ENCODE measurements around the gene TBXAS1. TPM values are rescaled to one million over a fixed set of nuclear protein-coding genes. Genes with fewer than 3 reads are reported as not detected.
A peak's percentile ranks its signal among the peaks of the same experiment; 100 is the strongest.

The TBXAS1 gene
- total and polyA plus RNA-seq, 11 donors, result 2.0 to 32.0 (median 4.7) TPM

- peaks cover 0 to 33% (median 3%) of the 10 kb centered on the region in 9 donors for H3K36me3 ChIP-seq
- ATAC-seq, result no peak
- H3K4me1 ChIP-seq, result no peaks in the 10 kb centered on the region
- H3K27me3 ChIP-seq, result no peaks in the 10 kb centered on the region
- 87 to 95% (median 89%) methylated on average over 13 to 15 of the region's 15 CpGs for WGBS, 4 donors
- no peak for TF ChIP-seq POLR2A (IDR thresholded peaks at IDR 0.05)
- no peak for TF ChIP-seq CTCF (IDR thresholded peaks at IDR 0.05)
- no peak for DNase-seq
- no peaks in the 10 kb centered on the region for H3K9me3 ChIP-seq
- intact Hi-C loops (cut with DNase I), result no loop called here
- H3K27ac ChIP-seq, result no peak overlapping the region
- H3K4me3 ChIP-seq, result no peak overlapping the region
Measured at GRCh38 chr7:140017543-140017942, 188.5 kb downstream of the TBXAS1 start.

- Histone ChIP-seq H3K4me1 (no peaks in the 10 kb centered on the region), H3K9me3 (no peaks in the 10 kb centered on the region), H3K36me3 (peaks cover 0 to 42% (median 10%) of the 10 kb centered on the region in 9 donors), H3K27me3 (no peaks in the 10 kb centered on the region), H3K4me3 (no peak overlapping the region), H3K27ac (no peak overlapping the region)
- ATAC-seq (no peak), DNase-seq (no peak)
- 81 to 92% (median 86%) methylated on average over 7 to 9 of the region's 9 CpGs for WGBS, 4 donors
- TF ChIP-seq POLR2A (IDR thresholded peaks at IDR 0.05), result no peak
- TF ChIP-seq CTCF (IDR thresholded peaks at IDR 0.05), result no peak
- intact Hi-C loops (cut with DNase I), result no loop called here
Measured at GRCh38 chr7:140018125-140019043, 189.3 kb downstream of the TBXAS1 start.

GRCh38 chr7:140019172-140019571 is 190.1 kb downstream of the TBXAS1 start:
- Histone ChIP-seq H3K36me3 (peaks cover 0 to 50% (median 18%) of the 10 kb centered on the region in 9 donors), H3K9me3 (no peaks in the 10 kb centered on the region), H3K27me3 (no peaks in the 10 kb centered on the region), H3K4me1 (no peaks in the 10 kb centered on the region), H3K4me3 (no peak overlapping the region), H3K27ac (no peak overlapping the region)
- 61 to 84% (median 74%) methylated on average over 11 of the region's 11 CpGs for WGBS, 4 donors
- intact Hi-C loops (cut with DNase I), result no loop called here
- ATAC-seq, result peak in 1 of 4 donors; percentile 8
- TF ChIP-seq POLR2A (IDR thresholded peaks at IDR 0.05) (no peak), CTCF (IDR thresholded peaks at IDR 0.05) (no peak)
- DNase-seq, result no peak

GRCh38 chr7:140019606-140020005 is 190.5 kb downstream of the TBXAS1 start:
- Histone ChIP-seq H3K36me3 (peaks cover 0 to 54% (median 22%) of the 10 kb centered on the region in 9 donors), H3K9me3 (no peaks in the 10 kb centered on the region), H3K4me3 (no peak overlapping the region), H3K27ac (no peak overlapping the region), H3K4me1 (no peaks in the 10 kb centered on the region), H3K27me3 (no peaks in the 10 kb centered on the region)
- WGBS, 4 donors, result 76 to 85% (median 82%) methylated on average over 3 of the region's 3 CpGs
- DNase-seq (no peak), ATAC-seq (no peak)
- intact Hi-C loops (cut with DNase I), result no loop called here
- TF ChIP-seq CTCF (IDR thresholded peaks at IDR 0.05) (no peak), POLR2A (IDR thresholded peaks at IDR 0.05) (no peak)

Measured in heart left ventricle (tissue), 16 donors.